DOHH2 (cell line): ENCODE measurements around the gene ZDHHC9.

Source experiments
- EZH2phosphoT487 ChIP-seq: fragments of 200-600 bp; sonication (generic); IDR thresholded peaks from 2 replicates; pipeline ENCODE4 v1.6.1; 2017; ENCODE audit warnings: borderline replicate concordance, mild to moderate bottlenecking, antibody characterized with exemption, low read length, moderate library complexity, mixed read lengths
- TF ChIP-seq, protein P1 (sequence below): fragments of 200-600 bp; sonication (generic); IDR thresholded peaks from one replicate; pipeline ENCODE4 v1.5.1; 2014; ENCODE audit warnings: antibody characterized with exemption, mild to moderate bottlenecking, low read depth, low read length; ENCODE audit not compliant: poor library complexity, severe bottlenecking

DNA sequence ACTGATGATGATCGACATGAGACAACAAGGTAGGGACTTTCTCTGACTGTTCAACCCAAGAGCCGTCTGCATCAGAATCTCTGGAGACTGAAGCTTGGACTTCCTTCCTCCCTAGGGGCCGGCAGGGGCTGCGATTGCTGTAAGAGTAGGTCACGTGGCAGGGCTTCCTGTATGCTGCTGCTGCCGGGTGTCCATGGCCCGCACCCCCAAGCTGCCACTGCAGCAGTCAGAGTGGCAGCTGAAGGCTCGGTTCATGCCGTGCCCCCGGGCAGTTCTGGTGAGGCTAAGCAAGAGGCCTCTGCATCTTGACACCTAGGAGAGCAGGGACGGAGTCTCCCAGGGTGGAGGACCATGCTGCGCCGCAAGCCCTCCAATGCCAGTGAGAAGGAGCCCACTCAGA, 63.9 kb downstream of the ZDHHC9 start, which contains the start of gene SASH3:
- TF ChIP-seq EZH2phosphoT487 = no peak
- TF ChIP-seq, protein P1, sequence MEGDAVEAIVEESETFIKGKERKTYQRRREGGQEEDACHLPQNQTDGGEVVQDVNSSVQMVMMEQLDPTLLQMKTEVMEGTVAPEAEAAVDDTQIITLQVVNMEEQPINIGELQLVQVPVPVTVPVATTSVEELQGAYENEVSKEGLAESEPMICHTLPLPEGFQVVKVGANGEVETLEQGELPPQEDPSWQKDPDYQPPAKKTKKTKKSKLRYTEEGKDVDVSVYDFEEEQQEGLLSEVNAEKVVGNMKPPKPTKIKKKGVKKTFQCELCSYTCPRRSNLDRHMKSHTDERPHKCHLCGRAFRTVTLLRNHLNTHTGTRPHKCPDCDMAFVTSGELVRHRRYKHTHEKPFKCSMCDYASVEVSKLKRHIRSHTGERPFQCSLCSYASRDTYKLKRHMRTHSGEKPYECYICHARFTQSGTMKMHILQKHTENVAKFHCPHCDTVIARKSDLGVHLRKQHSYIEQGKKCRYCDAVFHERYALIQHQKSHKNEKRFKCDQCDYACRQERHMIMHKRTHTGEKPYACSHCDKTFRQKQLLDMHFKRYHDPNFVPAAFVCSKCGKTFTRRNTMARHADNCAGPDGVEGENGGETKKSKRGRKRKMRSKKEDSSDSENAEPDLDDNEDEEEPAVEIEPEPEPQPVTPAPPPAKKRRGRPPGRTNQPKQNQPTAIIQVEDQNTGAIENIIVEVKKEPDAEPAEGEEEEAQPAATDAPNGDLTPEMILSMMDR = no peak
